DMS 273 (cell line): ENCODE data around the gene TPRKB.
A peak's percentile ranks its signal among the peaks of the same experiment; 100 is the strongest.
"Not testable (repeated sequence)": the region's sequence is repeated elsewhere in the genome, so short reads cannot be mapped to it uniquely, and the experiment has no call there.

Source experiments
- DNase-seq: peaks from one replicate; lab custom pipeline; 2025; ENCODE audit not compliant: unreplicated experiment; lab: John Stamatoyannopoulos, UW

TPRKB gene

GRCh38 chr2:73736855-73737779 lies at the start of gene TPRKB:
Gene TPRKB (minus strand): TSS chr2:73737345. CDS start chr2:73734569, 2,776 bp downstream.
- peak; percentile 99 for DNase-seq

DNA sequence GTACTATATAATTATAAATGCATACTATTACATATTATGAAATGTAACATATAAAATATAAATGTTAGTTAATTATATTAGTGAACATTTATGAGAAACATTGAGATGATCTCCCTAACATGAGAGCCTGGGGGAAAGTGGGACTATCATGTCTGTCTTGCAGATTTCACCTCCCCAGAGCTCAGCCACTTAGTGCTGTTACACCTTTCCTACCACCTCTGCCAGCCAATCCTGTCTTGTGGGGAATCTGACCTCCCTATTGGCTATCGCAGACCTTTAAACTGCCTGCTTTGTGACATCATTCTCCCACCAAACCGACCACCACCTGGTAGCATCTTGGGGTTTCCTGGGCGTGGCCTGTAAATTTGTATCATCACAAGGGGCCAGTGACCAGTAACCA lies 46.7 kb upstream of the TPRKB start, which contains the start of gene C2orf78:
Gene C2orf78 (plus strand): TSS at position 301 of the 400 bp plus-strand sequence. CDS start 127 bp downstream, outside the sequence.
- not testable (repeated sequence) for DNase-seq

DNA sequence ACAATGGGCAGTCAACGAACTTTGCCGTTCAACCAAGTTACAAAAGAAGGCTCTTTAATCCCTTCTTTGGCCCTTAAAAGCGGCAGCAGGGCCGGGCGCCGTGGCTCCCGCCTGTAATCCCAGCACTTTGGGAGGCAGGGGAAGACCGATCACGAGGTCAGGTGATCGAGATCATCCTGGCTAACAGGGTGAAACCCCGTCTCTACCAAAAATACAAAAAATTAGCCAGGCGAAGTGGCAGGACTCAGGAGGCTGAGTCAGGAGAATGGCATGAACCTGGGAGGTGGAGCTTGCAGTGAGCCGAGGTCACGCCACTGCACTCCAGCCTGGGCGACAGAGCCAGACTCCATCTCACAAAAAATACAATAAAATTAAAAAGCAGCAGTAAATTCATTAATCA lies 46.3 kb upstream of the TPRKB start:
- DNase-seq, result not testable (repeated sequence)

GRCh38 chr2:73780237-73780582 lies 43.1 kb upstream of the TPRKB start:
- no peak for DNase-seq

DNA sequence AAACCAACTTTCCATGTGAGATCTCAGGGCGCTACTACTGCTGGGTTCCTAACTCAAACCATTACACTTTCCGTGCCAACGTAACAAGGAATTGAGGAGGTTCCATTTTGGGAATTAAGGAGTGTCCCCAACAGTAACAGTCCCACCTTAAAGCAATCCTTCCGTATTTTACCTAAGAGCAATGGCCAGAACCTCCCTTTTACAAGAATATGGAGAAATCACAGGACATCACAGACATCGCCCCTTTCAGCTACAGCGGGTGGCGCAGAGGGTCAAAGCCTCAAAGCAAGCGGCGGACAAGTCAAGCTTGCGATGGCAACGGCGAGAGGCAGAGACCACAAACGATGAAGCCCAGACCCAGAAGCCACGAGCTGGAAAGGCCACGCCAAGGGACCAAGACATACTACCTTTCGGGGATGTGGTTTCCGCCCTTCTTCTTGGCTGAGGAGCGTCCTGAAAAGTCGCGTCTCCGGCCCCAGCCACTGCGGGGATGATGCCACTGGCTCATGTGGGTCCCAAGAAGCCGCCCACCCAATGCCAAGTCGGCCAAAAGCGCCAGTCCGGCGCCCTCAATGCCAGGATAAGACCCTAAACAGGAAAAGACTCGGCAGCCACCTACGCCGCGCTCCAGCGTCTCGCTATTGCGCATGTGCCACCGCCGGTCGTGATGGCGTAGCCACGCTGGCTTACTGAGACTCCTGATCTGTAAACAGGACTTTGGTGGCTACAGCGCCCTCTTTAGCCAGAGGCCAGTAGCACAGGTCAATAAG lies 42.5 kb upstream of the TPRKB start, which contains the start of gene DUSP11:
Gene DUSP11 (minus strand): TSS at position 637 of the 770 bp plus-strand sequence. CDS start 129 bp downstream, at position 508.
- DNase-seq, result peak; percentile 98

DNA sequence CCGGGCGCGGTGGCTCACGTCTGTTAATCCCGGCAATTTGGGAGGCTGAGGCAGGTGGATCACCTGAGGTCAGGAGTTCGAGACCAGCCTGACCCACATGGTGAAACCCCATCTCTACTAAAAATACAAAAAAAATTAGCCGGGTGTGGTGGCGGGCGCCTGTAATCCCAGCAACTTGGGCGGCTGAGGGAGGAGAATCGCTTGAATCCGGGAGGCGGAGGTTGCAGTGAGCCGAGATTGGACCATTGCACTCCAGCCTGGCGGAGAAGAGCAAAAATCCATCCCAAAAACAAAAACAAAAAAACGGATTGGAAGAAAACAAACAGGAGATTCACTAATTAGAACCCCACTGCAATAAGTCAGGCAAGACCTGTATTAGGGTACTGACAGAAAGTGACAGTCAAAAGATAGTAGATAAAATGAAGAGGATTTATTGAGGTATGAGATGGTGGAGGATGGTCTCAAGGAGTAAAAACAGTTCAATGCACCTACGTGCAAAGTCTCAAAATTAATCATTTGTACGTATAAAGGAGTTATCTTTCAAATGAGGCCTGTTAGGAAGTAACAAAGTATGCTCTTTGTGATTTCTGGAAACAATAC lies 41.8 kb upstream of the TPRKB start:
- not testable (repeated sequence) for DNase-seq

GRCh38 chr2:73776869-73777519 lies 39.8 kb upstream of the TPRKB start:
- peak; percentile 26 for DNase-seq

DNA sequence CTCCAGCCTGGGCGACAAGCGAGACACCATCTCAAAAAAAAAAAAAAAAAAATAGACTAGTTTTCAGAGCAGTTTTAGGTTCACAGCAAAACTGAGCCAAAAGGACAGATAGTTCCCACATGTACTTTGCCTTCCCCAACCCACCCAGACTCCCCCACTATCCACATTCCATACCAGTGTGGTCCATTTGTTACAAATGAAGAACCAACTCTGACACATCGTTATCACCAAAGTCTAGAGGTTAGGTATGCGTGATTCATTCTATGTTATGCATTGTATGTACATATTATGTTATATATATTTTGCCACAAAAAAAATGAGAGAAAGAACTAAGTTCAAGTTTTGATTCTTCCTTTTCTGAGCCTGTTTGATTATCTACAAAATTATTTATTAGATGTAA lies 39.2 kb upstream of the TPRKB start:
- no peak for DNase-seq

DNA sequence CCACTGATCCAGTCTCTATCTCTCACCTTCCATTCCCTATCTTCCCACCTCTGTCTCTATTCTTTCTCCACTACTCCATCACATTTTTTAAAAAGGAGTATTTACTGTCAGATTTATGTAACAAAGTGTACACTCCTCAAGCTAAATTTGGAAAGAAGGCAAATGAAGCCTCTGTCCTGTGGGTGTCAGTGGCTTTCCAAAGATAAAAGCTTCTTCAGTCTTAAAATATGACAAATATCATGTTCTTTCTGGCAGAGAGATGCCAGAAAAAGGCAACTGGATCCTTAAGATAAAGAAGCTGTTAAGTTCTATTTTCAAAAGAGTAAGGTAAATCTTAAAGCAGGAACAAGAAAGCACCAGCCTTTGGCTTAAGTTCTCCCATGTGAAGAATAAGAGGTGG lies 35.7 kb upstream of the TPRKB start:
- no peak for DNase-seq

- DNase-seq, result no peak
These were observed 33.6 kb upstream of the TPRKB start for GRCh38 chr2:73770725-73771124.

DNA sequence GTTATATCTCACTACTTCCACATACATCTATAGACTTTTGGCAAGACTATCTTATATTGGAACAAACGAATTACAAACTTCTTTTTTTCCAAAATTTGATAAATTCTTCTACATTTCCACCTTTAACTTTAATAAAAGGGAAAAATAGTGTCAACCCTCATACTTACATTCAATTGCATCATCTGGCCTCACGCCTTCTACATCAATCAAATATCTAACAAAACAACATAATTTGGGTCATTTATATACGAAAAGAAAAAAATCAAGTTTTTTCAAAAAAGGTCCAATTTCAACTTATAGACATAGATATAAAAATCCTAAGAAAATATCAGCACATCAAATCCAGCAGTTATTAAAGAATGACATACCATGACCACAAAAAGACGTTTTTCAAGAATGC lies 29.8 kb upstream of the TPRKB start:
- DNase-seq, result no peak

DNA sequence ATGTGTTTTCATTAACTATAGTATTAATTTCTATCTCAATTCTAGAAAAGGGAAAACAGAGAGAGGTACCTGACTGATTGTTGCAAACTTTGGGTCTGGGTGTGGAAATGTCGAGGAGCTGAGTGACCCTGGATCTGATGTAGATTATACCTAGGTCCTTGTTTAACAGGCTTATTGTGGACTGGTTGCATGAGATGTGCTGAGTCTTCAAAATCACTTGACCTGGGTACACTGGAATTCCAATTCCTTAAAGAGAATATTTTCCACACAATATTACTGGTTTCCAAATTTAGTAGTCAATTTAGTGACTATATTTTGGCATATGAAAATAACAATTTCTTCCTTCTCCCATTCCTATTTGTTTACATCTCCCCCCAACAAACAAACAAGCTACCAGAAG lies 29.2 kb upstream of the TPRKB start:
- DNase-seq, result no peak

DNA sequence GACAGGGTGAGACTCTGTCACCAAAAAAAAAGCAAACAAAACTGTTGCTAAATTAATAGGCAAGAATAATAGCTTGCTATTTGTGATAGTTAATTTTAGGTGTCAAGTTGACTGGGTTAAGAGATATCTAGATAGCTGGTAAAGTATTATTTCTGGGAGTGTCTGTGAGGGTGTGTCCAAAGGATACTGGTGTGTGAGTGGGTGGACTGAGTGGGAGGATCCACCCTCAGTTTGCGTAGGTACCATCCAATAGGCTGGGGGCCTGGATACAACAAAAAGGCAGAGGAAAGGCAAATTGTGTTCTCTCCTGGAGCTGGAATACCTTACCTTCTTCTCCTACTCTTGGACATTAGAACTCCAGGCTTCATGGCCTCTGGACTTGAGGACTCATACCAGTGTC lies 27.8 kb upstream of the TPRKB start:
- DNase-seq, result no peak

DNA sequence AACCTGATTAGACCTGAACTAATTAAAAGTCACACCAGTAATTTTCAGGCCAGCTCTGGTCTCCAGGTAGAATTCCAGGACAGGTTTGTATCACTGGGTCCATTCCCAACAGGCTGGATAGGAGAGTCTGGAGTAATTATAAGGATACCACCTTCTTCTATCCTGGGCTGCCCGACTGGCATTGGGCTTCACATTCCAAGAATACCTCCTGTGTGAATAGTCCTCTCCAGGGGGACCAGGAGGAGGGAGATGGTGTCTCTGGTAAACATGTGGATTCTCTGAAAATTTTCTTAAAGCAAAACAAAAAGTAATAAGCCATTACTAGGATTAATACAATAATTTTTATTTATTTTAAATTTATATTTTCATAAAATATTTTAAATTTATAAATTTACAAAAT lies 25.4 kb upstream of the TPRKB start:
- no peak for DNase-seq

- no peak for DNase-seq
These were observed 22.8 kb upstream of the TPRKB start for GRCh38 chr2:73759904-73760303.

DNA sequence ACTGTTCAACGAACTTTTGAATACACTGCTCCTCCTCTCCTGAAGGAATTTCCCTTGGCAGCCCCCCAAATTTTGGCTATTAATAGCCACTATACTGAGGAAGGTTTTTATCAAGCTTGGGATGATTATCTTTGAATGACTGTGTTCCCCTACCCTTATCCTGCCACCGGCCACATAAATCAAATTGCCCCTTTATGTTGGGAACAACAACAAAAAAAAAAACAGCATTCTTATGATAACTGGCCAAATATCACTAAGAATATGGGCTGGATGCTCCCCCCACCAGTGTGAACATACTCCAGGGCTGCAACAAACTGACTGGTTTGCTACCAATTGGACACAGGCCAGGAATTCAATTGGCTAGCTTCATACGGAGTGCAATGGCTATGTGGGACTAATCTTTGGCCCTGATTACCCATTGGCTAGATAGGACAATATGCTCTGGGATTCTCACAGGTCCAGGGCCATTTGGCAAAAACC lies 22.2 kb upstream of the TPRKB start:
- no peak for DNase-seq

GRCh38 chr2:73754332-73754731 lies 17.2 kb upstream of the TPRKB start:
- not testable (repeated sequence) for DNase-seq

GRCh38 chr2:73749314-73749713 lies 12.2 kb upstream of the TPRKB start:
- DNase-seq, result no peak

DNA sequence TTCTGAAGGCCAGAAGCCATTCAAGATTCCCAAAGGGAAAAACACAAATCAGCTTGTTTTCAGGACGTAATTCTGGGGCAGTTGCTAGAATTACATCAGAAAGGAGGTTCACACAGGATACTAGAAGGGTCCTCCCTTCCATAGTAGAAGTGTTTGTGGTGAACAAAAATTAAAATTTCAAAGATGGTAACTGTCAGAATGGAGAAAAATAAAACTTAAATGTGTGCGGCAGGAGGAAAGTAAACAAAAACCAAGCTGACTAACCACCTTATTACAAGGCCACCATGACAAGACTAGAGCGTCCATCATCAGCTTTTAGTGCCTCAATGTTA lies 9.7 kb upstream of the TPRKB start:
- DNase-seq, result no peak

GRCh38 chr2:73746015-73746876 lies 9.1 kb upstream of the TPRKB start:
- no peak for DNase-seq
